HL-60 (cell line): ENCODE data around the gene NCOA3.

Source experiments
- DNase-seq, 2 experiments: peaks; one replicate each; pipeline ENCODE4 v3.0.0-alpha.2; 2010 to 2020; ENCODE audit warnings: low read depth in 1 of 2, low spot score in 1 of 2
- H3K27ac ChIP-seq: fragments of 250-450 bp; sonication (Bioruptor Pico); replicated peaks from 2 replicates; pipeline ENCODE4 v1.5.1; 2020; ENCODE audit warnings: mild to moderate bottlenecking, moderate library complexity
- H3K27me3 ChIP-seq: fragments of 250-450 bp; sonication (Bioruptor Pico); 2 replicates; pipeline ENCODE4 v1.5.1; 2021; ENCODE audit warnings: mild to moderate bottlenecking, moderate library complexity; ENCODE audit not compliant: insufficient read depth, poor library complexity, severe bottlenecking
- H3K4me3 ChIP-seq: replicated peaks from 2 replicates; pipeline ENCODE4 v1.5.1; 2011; ENCODE audit warnings: mild to moderate bottlenecking, control low read depth, low read length; ENCODE audit not compliant: insufficient read depth
- GABPA ChIP-seq: IDR thresholded peaks from 2 replicates; pipeline ENCODE4 v1.6.1; 2012; ENCODE audit warnings: low read depth
- POLR2AphosphoS5 ChIP-seq: IDR thresholded peaks from 2 replicates; pipeline ENCODE4 v1.6.1; 2012; ENCODE audit warnings: low read depth
- SPI1 ChIP-seq: IDR thresholded peaks from 2 replicates; pipeline ENCODE4 v1.6.1; 2012; ENCODE audit warnings: low read depth, mild to moderate bottlenecking, borderline replicate concordance
- TF ChIP-seq, protein P1 (sequence below): IDR thresholded peaks from one replicate; pipeline ENCODE4 v1.5.1; 2011; ENCODE audit warnings: low read length, control low read depth, inconsistent platforms; ENCODE audit not compliant: insufficient read depth
- TF ChIP-seq, protein P2 (sequence below): IDR thresholded peaks from 2 replicates; pipeline ENCODE4 v1.6.1; 2012; ENCODE audit warnings: low read depth; ENCODE audit not compliant: insufficient replicate concordance

Gene NCOA3

DNA sequence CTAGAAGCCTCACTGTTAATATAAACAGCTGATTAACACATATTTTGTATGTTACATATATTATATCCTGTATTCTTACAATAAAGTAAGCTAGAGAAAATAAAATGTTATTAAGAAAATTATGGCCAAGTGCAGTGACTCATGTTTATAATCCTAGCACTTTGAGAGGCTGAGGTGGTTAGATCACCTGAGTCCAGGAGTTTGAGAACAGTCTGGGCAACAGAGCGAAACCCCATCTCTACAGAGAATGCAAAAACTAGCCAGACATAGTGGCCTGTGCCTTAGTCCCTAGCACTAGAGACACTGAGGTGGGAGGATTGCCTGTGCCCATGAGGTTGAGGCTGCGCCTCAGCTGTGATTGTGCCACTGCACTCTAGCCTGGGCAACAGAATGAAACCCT, 81.9 kb downstream of the NCOA3 start:
- H3K27me3 ChIP-seq: no peaks in the 10 kb centered on the region
- no peak for DNase-seq
- H3K27ac ChIP-seq: no peak overlapping the region
- no peak overlapping the region for H3K4me3 ChIP-seq
- TF ChIP-seq POLR2AphosphoS5 (no peak), SPI1 (no peak), GABPA (no peak)
- TF ChIP-seq, protein P1, sequence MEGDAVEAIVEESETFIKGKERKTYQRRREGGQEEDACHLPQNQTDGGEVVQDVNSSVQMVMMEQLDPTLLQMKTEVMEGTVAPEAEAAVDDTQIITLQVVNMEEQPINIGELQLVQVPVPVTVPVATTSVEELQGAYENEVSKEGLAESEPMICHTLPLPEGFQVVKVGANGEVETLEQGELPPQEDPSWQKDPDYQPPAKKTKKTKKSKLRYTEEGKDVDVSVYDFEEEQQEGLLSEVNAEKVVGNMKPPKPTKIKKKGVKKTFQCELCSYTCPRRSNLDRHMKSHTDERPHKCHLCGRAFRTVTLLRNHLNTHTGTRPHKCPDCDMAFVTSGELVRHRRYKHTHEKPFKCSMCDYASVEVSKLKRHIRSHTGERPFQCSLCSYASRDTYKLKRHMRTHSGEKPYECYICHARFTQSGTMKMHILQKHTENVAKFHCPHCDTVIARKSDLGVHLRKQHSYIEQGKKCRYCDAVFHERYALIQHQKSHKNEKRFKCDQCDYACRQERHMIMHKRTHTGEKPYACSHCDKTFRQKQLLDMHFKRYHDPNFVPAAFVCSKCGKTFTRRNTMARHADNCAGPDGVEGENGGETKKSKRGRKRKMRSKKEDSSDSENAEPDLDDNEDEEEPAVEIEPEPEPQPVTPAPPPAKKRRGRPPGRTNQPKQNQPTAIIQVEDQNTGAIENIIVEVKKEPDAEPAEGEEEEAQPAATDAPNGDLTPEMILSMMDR: no peak
- TF ChIP-seq, protein P2, sequence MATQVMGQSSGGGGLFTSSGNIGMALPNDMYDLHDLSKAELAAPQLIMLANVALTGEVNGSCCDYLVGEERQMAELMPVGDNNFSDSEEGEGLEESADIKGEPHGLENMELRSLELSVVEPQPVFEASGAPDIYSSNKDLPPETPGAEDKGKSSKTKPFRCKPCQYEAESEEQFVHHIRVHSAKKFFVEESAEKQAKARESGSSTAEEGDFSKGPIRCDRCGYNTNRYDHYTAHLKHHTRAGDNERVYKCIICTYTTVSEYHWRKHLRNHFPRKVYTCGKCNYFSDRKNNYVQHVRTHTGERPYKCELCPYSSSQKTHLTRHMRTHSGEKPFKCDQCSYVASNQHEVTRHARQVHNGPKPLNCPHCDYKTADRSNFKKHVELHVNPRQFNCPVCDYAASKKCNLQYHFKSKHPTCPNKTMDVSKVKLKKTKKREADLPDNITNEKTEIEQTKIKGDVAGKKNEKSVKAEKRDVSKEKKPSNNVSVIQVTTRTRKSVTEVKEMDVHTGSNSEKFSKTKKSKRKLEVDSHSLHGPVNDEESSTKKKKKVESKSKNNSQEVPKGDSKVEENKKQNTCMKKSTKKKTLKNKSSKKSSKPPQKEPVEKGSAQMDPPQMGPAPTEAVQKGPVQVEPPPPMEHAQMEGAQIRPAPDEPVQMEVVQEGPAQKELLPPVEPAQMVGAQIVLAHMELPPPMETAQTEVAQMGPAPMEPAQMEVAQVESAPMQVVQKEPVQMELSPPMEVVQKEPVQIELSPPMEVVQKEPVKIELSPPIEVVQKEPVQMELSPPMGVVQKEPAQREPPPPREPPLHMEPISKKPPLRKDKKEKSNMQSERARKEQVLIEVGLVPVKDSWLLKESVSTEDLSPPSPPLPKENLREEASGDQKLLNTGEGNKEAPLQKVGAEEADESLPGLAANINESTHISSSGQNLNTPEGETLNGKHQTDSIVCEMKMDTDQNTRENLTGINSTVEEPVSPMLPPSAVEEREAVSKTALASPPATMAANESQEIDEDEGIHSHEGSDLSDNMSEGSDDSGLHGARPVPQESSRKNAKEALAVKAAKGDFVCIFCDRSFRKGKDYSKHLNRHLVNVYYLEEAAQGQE: no peak

DNA sequence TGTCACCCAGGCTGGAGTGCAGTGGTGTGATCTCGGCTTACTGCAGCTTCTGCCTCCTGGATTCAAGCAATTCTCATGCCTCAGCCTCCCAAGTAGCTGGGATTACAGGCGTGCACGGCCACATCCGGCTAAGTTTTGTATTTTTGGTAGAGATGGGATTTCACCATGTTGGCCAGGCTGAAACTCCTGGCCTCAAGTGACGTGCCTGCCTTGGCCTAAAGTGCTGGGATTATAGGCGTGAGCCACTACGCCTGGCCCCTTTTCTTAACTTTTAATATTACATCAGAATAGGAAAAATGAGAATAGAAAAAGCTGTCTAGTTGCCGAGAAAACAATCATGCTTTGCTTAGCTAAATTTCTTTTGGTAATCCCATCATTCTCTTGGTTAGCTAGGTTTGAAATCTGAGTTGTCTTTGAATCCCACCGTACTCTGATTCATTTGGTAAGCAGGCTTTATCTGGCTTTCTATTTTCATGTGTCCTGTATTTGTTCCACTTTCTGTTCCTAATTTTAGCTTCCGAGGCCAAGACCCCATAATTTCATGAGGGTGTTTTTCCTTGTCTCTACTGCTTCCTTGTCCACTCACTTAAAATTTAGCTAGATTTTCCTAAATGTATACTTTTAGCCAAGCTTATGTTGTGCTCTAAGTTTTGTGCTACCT, 83.5 kb downstream of the NCOA3 start:
- H3K27me3 ChIP-seq: no peaks in the 10 kb centered on the region
- TF ChIP-seq, protein P1: no peak
- TF ChIP-seq, protein P2: no peak
- TF ChIP-seq POLR2AphosphoS5: no peak
- TF ChIP-seq GABPA: no peak
- no peak for TF ChIP-seq SPI1
- no peak overlapping the region for H3K4me3 ChIP-seq
- no peak for DNase-seq
- H3K27ac ChIP-seq: no peak overlapping the region

DNA sequence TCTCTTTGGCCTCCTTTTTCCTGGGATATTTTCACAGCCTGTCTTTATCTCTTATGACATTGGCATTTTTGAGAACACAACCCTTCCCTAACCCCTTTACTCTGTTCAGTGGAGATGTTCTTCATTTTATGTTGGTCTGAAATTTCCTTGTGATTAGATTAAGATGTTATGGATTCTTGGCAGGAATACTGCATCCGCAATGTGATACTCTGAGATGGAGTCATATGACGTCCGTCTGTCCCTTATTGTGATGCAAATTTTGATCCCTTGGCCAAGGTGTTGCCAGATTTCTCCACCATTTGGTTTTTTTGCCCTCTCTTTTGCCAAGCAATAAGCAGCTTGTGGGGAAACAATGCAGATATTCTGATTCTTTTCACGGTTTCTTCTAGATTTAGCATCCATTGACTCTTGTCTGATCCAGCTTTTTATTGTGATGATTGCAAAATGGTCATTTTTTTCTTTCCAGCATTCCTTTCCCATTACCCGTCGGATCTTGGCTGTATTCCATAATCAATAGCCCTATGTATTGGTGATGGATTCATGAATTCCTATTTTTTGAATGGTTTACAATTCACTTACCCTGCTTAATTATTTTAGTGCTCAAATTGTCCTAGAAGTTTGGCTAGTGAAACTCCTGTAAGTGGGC, 85.1 kb downstream of the NCOA3 start:
- TF ChIP-seq POLR2AphosphoS5 (no peak), GABPA (no peak), SPI1 (no peak)
- TF ChIP-seq, protein P2: no peak
- TF ChIP-seq, protein P1: no peak
- no peak for DNase-seq
- Histone ChIP-seq H3K4me3 (no peak overlapping the region), H3K27me3 (no peaks in the 10 kb centered on the region), H3K27ac (no peak overlapping the region)
